ENCODE measurements around the gene CMKLR1.

DNA sequence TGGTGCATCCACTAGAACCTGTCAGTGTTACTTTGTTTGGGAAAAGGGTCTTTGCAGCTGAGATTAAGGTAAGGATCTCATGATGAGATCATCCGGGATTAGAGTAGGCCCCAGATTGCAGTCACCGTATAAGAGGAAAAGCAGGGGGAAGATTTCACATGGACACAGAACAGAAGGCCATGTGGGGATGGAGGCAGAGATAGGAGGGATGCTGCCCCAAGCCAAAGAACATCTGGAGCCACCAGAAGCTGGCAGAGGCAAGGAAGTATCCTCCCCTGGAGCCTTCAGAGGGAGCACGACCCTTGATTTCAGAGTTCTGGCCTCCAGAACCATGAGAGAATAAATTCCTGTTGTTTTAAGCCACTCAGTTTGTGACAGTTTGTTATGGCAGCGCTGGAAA lies 39.6 kb downstream of the CMKLR1 start:
- TF ChIP-seq, protein P1, sequence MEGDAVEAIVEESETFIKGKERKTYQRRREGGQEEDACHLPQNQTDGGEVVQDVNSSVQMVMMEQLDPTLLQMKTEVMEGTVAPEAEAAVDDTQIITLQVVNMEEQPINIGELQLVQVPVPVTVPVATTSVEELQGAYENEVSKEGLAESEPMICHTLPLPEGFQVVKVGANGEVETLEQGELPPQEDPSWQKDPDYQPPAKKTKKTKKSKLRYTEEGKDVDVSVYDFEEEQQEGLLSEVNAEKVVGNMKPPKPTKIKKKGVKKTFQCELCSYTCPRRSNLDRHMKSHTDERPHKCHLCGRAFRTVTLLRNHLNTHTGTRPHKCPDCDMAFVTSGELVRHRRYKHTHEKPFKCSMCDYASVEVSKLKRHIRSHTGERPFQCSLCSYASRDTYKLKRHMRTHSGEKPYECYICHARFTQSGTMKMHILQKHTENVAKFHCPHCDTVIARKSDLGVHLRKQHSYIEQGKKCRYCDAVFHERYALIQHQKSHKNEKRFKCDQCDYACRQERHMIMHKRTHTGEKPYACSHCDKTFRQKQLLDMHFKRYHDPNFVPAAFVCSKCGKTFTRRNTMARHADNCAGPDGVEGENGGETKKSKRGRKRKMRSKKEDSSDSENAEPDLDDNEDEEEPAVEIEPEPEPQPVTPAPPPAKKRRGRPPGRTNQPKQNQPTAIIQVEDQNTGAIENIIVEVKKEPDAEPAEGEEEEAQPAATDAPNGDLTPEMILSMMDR (IDR thresholded peaks at IDR 0.05): no peak
- TF ChIP-seq EZH2 (IDR thresholded peaks at IDR 0.05) (no peak), EZH2phosphoT487 (IDR thresholded peaks at IDR 0.05) (no peak)

All from neural progenitor cell (in vitro differentiated cells).